ENCODE data around the gene NCOA5. TPM values are rescaled to one million over a fixed set of nuclear protein-coding genes. Genes with fewer than 3 reads are reported as not detected.

Gene NCOA5
- total RNA-seq, 1 experiment from 2014 or later: 55.4 TPM

GRCh38 chr20:46037036-46037435, 52.7 kb downstream of the NCOA5 start:
- TF ChIP-seq CTCF (conservative IDR thresholded peaks at IDR 0.05; ENCODE audit: low read depth, low read length) (no peak), EZH2 (IDR thresholded peaks at IDR 0.05; ENCODE audit: borderline replicate concordance, low read depth, low read length, poor library complexity, severe bottlenecking) (no peak)
- no peak for DNase-seq (ENCODE audit: low spot score)
- Histone ChIP-seq H3K9me3 (ENCODE audit: low read depth, low read length, poor library complexity, severe bottlenecking) (no peaks in the 10 kb centered on the region), H3K36me3 (ENCODE audit: insufficient read depth, low read length, poor library complexity, severe bottlenecking) (no peaks in the 10 kb centered on the region), H3K27ac (ENCODE audit: low read depth, low read length, poor library complexity, severe bottlenecking) (no peak overlapping the region), H3K4me1 (ENCODE audit: insufficient read depth, low read length, poor library complexity, severe bottlenecking) (no peaks in the 10 kb centered on the region), H3K4me3 (ENCODE audit: low read depth, low read length, poor library complexity, severe bottlenecking) (no peak overlapping the region), H3K27me3 (replicated peaks; ENCODE audit: insufficient read depth, low read depth, low read length, poor library complexity) (peaks cover 18% of the 10 kb centered on the region)
- BruUV-seq (replicated peaks): no TSS peak
- POLR2A ChIA-PET (ENCODE audit: low non-redundant PET): no interaction called here
- intact Hi-C loops (cut with micrococcal nuclease; ENCODE audit: unreplicated experiment): no loop called here
- CTCF ChIA-PET: no interaction called here

GRCh38 chr20:46036370-46036769, 53.4 kb downstream of the NCOA5 start:
- H3K9me3 ChIP-seq (ENCODE audit: low read depth, low read length, poor library complexity, severe bottlenecking): no peaks in the 10 kb centered on the region
- DNase-seq (ENCODE audit: low spot score): no peak
- H3K4me3 ChIP-seq (ENCODE audit: low read depth, low read length, poor library complexity, severe bottlenecking): no peak overlapping the region
- POLR2A ChIA-PET (ENCODE audit: low non-redundant PET): no interaction called here
- TF ChIP-seq CTCF (conservative IDR thresholded peaks at IDR 0.05; ENCODE audit: low read depth, low read length) (no peak), EZH2 (IDR thresholded peaks at IDR 0.05; ENCODE audit: borderline replicate concordance, low read depth, low read length, poor library complexity, severe bottlenecking) (no peak)
- H3K27ac ChIP-seq (ENCODE audit: low read depth, low read length, poor library complexity, severe bottlenecking): no peak overlapping the region
- H3K36me3 ChIP-seq (ENCODE audit: insufficient read depth, low read length, poor library complexity, severe bottlenecking): no peaks in the 10 kb centered on the region
- peaks cover 24% of the 10 kb centered on the region for H3K27me3 ChIP-seq (replicated peaks; ENCODE audit: insufficient read depth, low read depth, low read length, poor library complexity)
- no TSS peak for BruUV-seq (replicated peaks)
- intact Hi-C loops (cut with micrococcal nuclease; ENCODE audit: unreplicated experiment): no loop called here
- CTCF ChIA-PET: no interaction called here
- no peaks in the 10 kb centered on the region for H3K4me1 ChIP-seq (ENCODE audit: insufficient read depth, low read length, poor library complexity, severe bottlenecking)

DNA sequence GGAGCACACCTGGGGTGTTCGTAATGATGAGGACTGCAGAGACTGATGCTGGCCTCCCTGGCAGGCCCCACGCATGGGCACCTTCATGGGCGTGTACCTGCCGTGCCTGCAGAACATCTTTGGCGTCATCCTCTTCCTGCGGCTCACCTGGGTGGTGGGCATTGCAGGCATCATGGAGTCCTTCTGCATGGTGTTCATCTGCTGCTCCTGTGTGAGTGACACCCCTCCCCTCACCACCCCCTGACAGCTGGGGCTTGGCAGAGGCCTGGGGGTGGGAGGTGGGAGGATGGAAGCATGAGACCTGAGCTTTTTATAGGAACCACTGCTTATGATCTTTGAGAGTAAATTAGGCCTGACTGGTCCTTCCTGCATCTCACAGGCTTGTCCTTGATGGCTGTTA, 54.0 kb downstream of the NCOA5 start:
- intact Hi-C loops (cut with micrococcal nuclease; ENCODE audit: unreplicated experiment): no loop called here
- no peaks in the 10 kb centered on the region for H3K4me1 ChIP-seq (ENCODE audit: insufficient read depth, low read length, poor library complexity, severe bottlenecking)
- POLR2A ChIA-PET (ENCODE audit: low non-redundant PET): no interaction called here
- no peak overlapping the region for H3K4me3 ChIP-seq (ENCODE audit: low read depth, low read length, poor library complexity, severe bottlenecking)
- no peak for DNase-seq (ENCODE audit: low spot score)
- BruUV-seq (replicated peaks): no TSS peak
- peaks cover 31% of the 10 kb centered on the region for H3K27me3 ChIP-seq (replicated peaks; ENCODE audit: insufficient read depth, low read depth, low read length, poor library complexity)
- no peaks in the 10 kb centered on the region for H3K36me3 ChIP-seq (ENCODE audit: insufficient read depth, low read length, poor library complexity, severe bottlenecking)
- H3K9me3 ChIP-seq (ENCODE audit: low read depth, low read length, poor library complexity, severe bottlenecking): no peaks in the 10 kb centered on the region
- TF ChIP-seq EZH2 (IDR thresholded peaks at IDR 0.05; ENCODE audit: borderline replicate concordance, low read depth, low read length, poor library complexity, severe bottlenecking) (no peak), CTCF (conservative IDR thresholded peaks at IDR 0.05; ENCODE audit: low read depth, low read length) (no peak)
- no peak overlapping the region for H3K27ac ChIP-seq (ENCODE audit: low read depth, low read length, poor library complexity, severe bottlenecking)
- CTCF ChIA-PET: no interaction called here
